Loucy (cell line): Measurements from ENCODE around the gene CYP26B1.

Source experiments
- H2AFZ ChIP-seq: fragments of 200-600 bp; sonication (generic); 2 replicates; pipeline ENCODE4 v1.6.0; 2016; ENCODE audit warnings: antibody characterized with exemption, mild to moderate bottlenecking, low read length, moderate library complexity
- H3F3A ChIP-seq: fragments of 200-600 bp; 2 replicates; pipeline ENCODE4 v1.6.0; 2016; ENCODE audit warnings: antibody characterized with exemption, low read depth, mild to moderate bottlenecking
- H3K27me3 ChIP-seq: fragments of 200-600 bp; sonication (generic); 2 replicates; pipeline ENCODE4 v1.6.1; 2014; ENCODE audit warnings: low read length, mild to moderate bottlenecking; ENCODE audit not compliant: insufficient read depth, poor library complexity, severe bottlenecking
- H3K36me3 ChIP-seq: fragments of 200-600 bp; sonication (generic); 2 replicates; pipeline ENCODE4 v1.6.1; 2016; ENCODE audit warnings: low read length; ENCODE audit not compliant: insufficient read depth
- H3K4me1 ChIP-seq: fragments of 200-600 bp; sonication (generic); 2 replicates; pipeline ENCODE4 v1.5.1; 2014; ENCODE audit warnings: low read length, mild to moderate bottlenecking; ENCODE audit not compliant: insufficient read depth, poor library complexity, severe bottlenecking
- H3K4me2 ChIP-seq: fragments of 200-600 bp; sonication (generic); 2 replicates; pipeline ENCODE4 v1.6.0; 2014; ENCODE audit warnings: antibody characterized with exemption, low read length, low read depth, mild to moderate bottlenecking; ENCODE audit not compliant: poor library complexity, severe bottlenecking
- H3K4me3 ChIP-seq: fragments of 200-600 bp; sonication (generic); 2 replicates; pipeline ENCODE4 v1.5.1; 2014; ENCODE audit warnings: low read length, mild to moderate bottlenecking, mixed read lengths; ENCODE audit not compliant: poor library complexity, severe bottlenecking
- H3K79me2 ChIP-seq: fragments of 200-600 bp; sonication (generic); 2 replicates; pipeline ENCODE4 v1.6.1; 2014; ENCODE audit warnings: low read length; ENCODE audit not compliant: insufficient read depth
- H3K9ac ChIP-seq: fragments of 200-600 bp; sonication (generic); 2 replicates; pipeline ENCODE4 v1.6.0; 2014; ENCODE audit warnings: mild to moderate bottlenecking, low read depth, low read length, moderate library complexity; ENCODE audit not compliant: poor library complexity, severe bottlenecking
- H3K9me2 ChIP-seq: fragments of 200-600 bp; sonication (generic); replicated peaks from 2 replicates; pipeline ENCODE4 v1.6.1; 2016; ENCODE audit warnings: low read depth, low read length, mixed read lengths
- H3K9me3 ChIP-seq: fragments of 200-600 bp; sonication (generic); 2 replicates; pipeline ENCODE4 v1.6.1; 2014; ENCODE audit warnings: mild to moderate bottlenecking, antibody characterized with exemption, low read length, low read depth; ENCODE audit not compliant: insufficient read depth
- H4K20me1 ChIP-seq: fragments of 200-600 bp; sonication (generic); 2 replicates; pipeline ENCODE4 v1.6.0; 2014; ENCODE audit warnings: antibody characterized with exemption, low read length, mild to moderate bottlenecking; ENCODE audit not compliant: insufficient read depth, poor library complexity, severe bottlenecking
- EZH2phosphoT487 ChIP-seq: fragments of 200-600 bp; IDR thresholded peaks from 2 replicates; pipeline ENCODE4 v1.6.1; 2018; ENCODE audit warnings: antibody characterized with exemption, mild to moderate bottlenecking, moderate library complexity, borderline replicate concordance
- TF ChIP-seq, protein P1 (sequence below): fragments of 200-600 bp; sonication (generic); conservative IDR thresholded peaks from 2 replicates; pipeline ENCODE4 v1.5.1; 2014; ENCODE audit warnings: mild to moderate bottlenecking, antibody characterized with exemption, low read length

Gene CYP26B1

DNA sequence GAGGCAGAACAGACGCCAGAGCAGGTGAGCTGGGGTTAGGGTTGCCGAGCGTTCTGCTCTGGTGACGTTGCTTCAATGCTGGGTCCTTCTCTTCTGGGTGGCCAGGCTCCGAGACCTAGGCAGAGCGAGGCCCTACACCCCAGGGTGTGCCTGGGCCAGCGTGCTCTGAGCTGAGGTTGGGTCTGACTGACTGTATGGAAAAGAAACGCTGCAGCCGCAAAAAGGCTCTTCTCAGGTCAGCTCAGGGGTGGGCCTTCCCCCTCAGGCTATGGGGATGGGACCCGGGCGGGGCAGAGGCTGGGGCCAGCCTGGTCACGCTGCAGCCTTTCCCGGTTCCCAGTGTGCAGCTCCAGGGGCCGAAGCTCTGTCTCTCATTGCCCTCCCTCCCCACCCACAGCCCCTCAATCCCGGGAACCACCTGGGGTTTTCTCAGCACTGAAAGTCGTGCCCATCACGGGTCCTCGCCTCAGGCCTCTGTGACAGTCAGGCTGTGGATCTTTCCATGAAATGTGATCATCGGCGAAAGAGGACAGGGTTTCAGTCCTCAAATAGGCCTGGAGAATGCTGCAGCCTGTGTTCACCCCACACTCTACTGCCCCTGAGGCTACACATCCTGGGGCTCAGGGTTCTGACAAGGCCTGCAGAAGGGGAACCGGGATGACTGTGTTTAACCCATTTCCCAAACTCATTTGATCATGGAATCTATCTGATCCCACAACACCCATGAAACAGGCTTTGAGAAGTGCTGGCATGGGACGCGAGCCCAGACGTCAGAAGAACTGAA lies 19.4 kb downstream of the CYP26B1 start:
- H3K9me2 ChIP-seq = no peaks in the 10 kb centered on the region
- H3F3A ChIP-seq = no peaks in the 10 kb centered on the region
- no peaks in the 10 kb centered on the region for H3K79me2 ChIP-seq
- no peaks in the 10 kb centered on the region for H3K4me1 ChIP-seq
- no peak overlapping the region for H2AFZ ChIP-seq
- TF ChIP-seq, protein P1, sequence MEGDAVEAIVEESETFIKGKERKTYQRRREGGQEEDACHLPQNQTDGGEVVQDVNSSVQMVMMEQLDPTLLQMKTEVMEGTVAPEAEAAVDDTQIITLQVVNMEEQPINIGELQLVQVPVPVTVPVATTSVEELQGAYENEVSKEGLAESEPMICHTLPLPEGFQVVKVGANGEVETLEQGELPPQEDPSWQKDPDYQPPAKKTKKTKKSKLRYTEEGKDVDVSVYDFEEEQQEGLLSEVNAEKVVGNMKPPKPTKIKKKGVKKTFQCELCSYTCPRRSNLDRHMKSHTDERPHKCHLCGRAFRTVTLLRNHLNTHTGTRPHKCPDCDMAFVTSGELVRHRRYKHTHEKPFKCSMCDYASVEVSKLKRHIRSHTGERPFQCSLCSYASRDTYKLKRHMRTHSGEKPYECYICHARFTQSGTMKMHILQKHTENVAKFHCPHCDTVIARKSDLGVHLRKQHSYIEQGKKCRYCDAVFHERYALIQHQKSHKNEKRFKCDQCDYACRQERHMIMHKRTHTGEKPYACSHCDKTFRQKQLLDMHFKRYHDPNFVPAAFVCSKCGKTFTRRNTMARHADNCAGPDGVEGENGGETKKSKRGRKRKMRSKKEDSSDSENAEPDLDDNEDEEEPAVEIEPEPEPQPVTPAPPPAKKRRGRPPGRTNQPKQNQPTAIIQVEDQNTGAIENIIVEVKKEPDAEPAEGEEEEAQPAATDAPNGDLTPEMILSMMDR = no peak
- TF ChIP-seq EZH2phosphoT487 = no peak
- no peak overlapping the region for H3K9ac ChIP-seq
- H4K20me1 ChIP-seq = no peaks in the 10 kb centered on the region
- no peaks in the 10 kb centered on the region for H3K27me3 ChIP-seq
- no peaks in the 10 kb centered on the region for H3K36me3 ChIP-seq
- no peak overlapping the region for H3K4me3 ChIP-seq
- H3K9me3 ChIP-seq = no peaks in the 10 kb centered on the region
- H3K4me2 ChIP-seq = no peak overlapping the region

DNA sequence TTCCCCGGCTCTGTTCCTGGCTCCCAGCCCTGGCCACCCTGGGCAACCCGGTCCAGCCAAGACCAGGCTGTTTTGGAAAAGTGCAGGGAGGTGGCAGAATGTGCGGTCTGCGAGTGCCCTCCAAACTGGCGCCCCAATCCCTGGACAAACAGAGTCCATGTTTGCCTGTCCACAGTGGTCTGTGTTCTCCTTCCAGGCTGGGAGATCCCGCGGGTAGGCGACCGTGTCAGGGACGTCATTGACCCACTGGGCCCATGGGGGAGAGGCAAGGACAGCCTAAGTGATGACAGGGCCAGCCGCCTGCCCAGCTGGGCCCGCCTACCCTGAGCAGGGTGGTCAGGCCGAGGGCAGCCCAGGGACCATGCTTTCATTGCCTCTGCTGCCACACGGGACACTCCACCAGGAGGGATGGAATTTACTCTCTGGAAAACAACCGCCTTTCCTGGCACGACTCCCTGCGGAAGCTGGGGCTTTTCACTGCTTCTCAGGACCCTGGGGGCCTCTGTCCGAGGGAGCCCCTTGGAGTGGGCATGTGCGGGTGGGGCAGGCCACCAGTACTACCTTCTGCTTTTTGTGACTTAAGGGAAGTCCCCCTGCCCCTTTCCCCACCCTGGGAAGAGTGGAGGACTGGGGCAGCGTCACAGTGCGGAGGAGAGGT lies 20.1 kb downstream of the CYP26B1 start:
- Histone ChIP-seq H3K4me2 (no peak overlapping the region), H3K4me3 (no peak overlapping the region), H2AFZ (no peak overlapping the region), H3K9ac (no peak overlapping the region), H3K9me2 (no peaks in the 10 kb centered on the region), H3K79me2 (no peaks in the 10 kb centered on the region), H3F3A (no peaks in the 10 kb centered on the region), H3K4me1 (no peaks in the 10 kb centered on the region), H4K20me1 (no peaks in the 10 kb centered on the region), H3K36me3 (no peaks in the 10 kb centered on the region), H3K27me3 (no peaks in the 10 kb centered on the region), H3K9me3 (no peaks in the 10 kb centered on the region)
- no peak for TF ChIP-seq EZH2phosphoT487
- TF ChIP-seq, protein P1 = no peak

DNA sequence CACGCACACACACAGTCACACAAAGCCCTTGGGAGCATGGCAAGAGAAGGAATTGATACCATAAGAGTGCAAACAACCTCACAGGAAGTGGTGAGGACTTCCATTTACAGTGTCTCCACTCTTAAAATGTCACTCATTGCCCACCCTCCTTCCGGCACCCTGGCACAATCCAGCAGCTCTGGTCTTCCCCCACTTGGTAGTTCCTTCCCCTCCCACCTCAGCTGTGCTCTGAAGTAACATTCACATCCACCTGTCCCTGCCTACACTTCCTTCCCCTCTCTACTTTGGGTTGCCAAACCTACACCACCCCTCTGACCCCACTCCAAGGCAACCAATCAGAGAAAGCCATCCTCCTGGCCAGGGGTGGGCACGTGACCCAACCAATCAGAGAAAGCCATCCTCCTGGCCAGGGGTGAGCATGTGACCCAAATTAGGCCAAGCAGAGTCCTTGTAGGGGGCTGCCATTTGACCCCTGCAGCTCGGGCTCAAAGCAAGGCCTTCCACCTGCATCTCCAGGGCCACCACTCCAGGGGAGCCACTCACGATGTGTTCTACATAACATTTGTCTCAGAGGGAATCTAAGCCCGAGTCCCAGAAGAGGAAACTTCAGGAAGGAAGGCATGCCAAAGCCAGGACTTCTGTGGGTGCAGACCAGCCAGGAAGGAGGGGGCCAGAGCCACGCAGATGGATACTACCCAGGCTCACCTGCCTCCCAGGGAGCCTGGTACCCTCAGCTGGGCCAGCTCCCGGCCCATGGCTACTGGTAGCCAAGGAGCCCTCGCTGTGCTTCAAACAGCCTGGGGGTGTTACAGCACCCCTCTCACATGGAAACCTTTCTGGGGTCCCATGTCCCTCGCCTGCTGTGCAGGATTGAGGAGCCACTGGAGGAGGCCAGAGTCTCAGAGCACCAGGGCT lies 21.2 kb downstream of the CYP26B1 start:
- Histone ChIP-seq H3K27me3 (no peaks in the 10 kb centered on the region), H3K9me2 (no peaks in the 10 kb centered on the region), H3F3A (no peaks in the 10 kb centered on the region), H3K9ac (no peak overlapping the region), H3K4me1 (no peaks in the 10 kb centered on the region), H3K36me3 (no peaks in the 10 kb centered on the region), H3K4me2 (no peak overlapping the region), H3K79me2 (no peaks in the 10 kb centered on the region), H2AFZ (no peak overlapping the region), H3K9me3 (no peaks in the 10 kb centered on the region; the same call in 1 of the 2 replicates), H3K4me3 (no peak overlapping the region), H4K20me1 (no peaks in the 10 kb centered on the region)
- no peak for TF ChIP-seq EZH2phosphoT487
- TF ChIP-seq, protein P1 = no peak
